T-helper 2 cell treated with Interferon-gamma antibody and Interleukin-4, amounts not matched to agents 100 ng/mL and 5 ng/mL, for 36 hours (primary cell): ENCODE data around the gene SELENOK. TPM values are rescaled to one million over a fixed set of nuclear protein-coding genes. Genes with fewer than 3 reads are reported as not detected.

ENCODE experiments used
- intact Hi-C: fragments of 100-400 bp; cut with micrococcal nuclease; formaldehyde crosslinking; loops from one replicate; pipeline ENCODE4 v1.15.1; 2023
- total RNA-seq: library from RNA; stranded (reverse); gene quantifications from 2 replicates; pipeline ENCODE4 v1.2.3, GENCODE V29; 2022

SELENOK gene
- total RNA-seq, 1 donor from 2014 or later, result 57.1 TPM

GRCh38 chr3:53844262-53845102, 47.2 kb downstream of the SELENOK start:
- intact Hi-C loops, result loop anchor here (5.0 kb wide), 1 partner anchor 117 kb away; no protein-coding TSS in a partner anchor

- intact Hi-C loops, result no loop called here
Observed at GRCh38 chr3:53843195-53844177, 48.2 kb downstream of the SELENOK start.

GRCh38 chr3:53842436-53843194, 49.0 kb downstream of the SELENOK start:
- intact Hi-C loops, result no loop called here

- intact Hi-C loops, result no loop called here
Observed at GRCh38 chr3:53841296-53841695, 50.4 kb downstream of the SELENOK start.

- intact Hi-C loops, result no loop called here
Observed at GRCh38 chr3:53837331-53837730, 54.3 kb downstream of the SELENOK start.

GRCh38 chr3:53836084-53836872, 55.4 kb downstream of the SELENOK start:
- intact Hi-C loops, result no loop called here

- intact Hi-C loops, result no loop called here
Observed at GRCh38 chr3:53835257-53835656, 56.4 kb downstream of the SELENOK start.

GRCh38 chr3:53834429-53835095, 57.1 kb downstream of the SELENOK start:
- intact Hi-C loops, result no loop called here

Other genes starting within 250 kb of the SELENOK start
- gene CHDH, start 45.4 kb downstream of the SELENOK start, total RNA-seq, result 8.7 and 12.1 TPM in 2 replicates
- gene IL17RB, start 45.3 kb downstream of the SELENOK start, total RNA-seq, result 58.0 and 63.5 TPM in 2 replicates
- 51.8 and 53.5 TPM in 2 replicates for gene ACTR8, start 9.7 kb downstream of the SELENOK start, total RNA-seq
- gene CACNA2D3, start 230.7 kb upstream of the SELENOK start, total RNA-seq, result not detected in 2 replicates